GM23338 (cell line): ENCODE results near the gene SAT1. TPM values are rescaled to one million over a fixed set of nuclear protein-coding genes. Genes with fewer than 3 reads are reported as not detected.

Source experiments
- ATAC-seq: fragments of 200-7000 bp; cut with Tn5 transposase; 3 replicates; pipeline ENCODE4 v1.9.1; 2020
- DNase-seq: peaks from one replicate; pipeline ENCODE4 v3.0.0-alpha.2; 2015; ENCODE audit warnings: low spot score
- H2AFZ ChIP-seq: fragments of 200-600 bp; sonication (generic); 2 replicates; pipeline ENCODE4 v1.8.0; 2016; ENCODE audit warnings: antibody characterized with exemption, mild to moderate bottlenecking, moderate library complexity
- H3F3A ChIP-seq: fragments of 200-600 bp; sonication (generic); replicated peaks from 2 replicates; pipeline ENCODE4 v1.8.0; 2017; ENCODE audit warnings: antibody characterized with exemption, mixed run types, low read depth
- H3K27ac ChIP-seq: fragments of 200-600 bp; sonication (generic); 2 replicates; pipeline ENCODE4 v1.6.1; 2016; ENCODE audit warnings: low read depth
- H3K27me3 ChIP-seq: fragments of 200-600 bp; sonication (generic); 2 replicates; pipeline ENCODE4 v1.8.0; 2016; ENCODE audit warnings: mild to moderate bottlenecking, mixed run types, moderate library complexity; ENCODE audit not compliant: insufficient read depth
- H3K36me3 ChIP-seq: fragments of 200-600 bp; sonication (generic); 2 replicates; pipeline ENCODE4 v1.8.0; 2016; ENCODE audit warnings: mild to moderate bottlenecking; ENCODE audit not compliant: insufficient read depth
- H3K4me1 ChIP-seq: fragments of 200-600 bp; sonication (generic); 2 replicates; pipeline ENCODE4 v1.8.0; 2016; ENCODE audit warnings: mild to moderate bottlenecking, moderate library complexity; ENCODE audit not compliant: insufficient read depth
- H3K4me2 ChIP-seq: fragments of 200-600 bp; sonication (generic); 2 replicates; pipeline ENCODE4 v1.7.1; 2017; ENCODE audit warnings: mixed run types
- H3K4me3 ChIP-seq: fragments of 200-600 bp; sonication (generic); 2 replicates; pipeline ENCODE4 v1.6.1; 2016; ENCODE audit warnings: mixed run types
- H3K79me2 ChIP-seq: fragments of 200-600 bp; sonication (generic); replicated peaks from 2 replicates; pipeline ENCODE4 v1.8.0; 2017; ENCODE audit warnings: mild to moderate bottlenecking; ENCODE audit not compliant: insufficient read depth
- H3K9me2 ChIP-seq: fragments of 200-600 bp; sonication (generic); 2 replicates; pipeline ENCODE4 v1.8.0; 2017; ENCODE audit not compliant: insufficient read depth
- H4K20me1 ChIP-seq: fragments of 200-600 bp; sonication (generic); replicated peaks from 2 replicates; pipeline ENCODE4 v1.8.0; 2017; ENCODE audit warnings: mild to moderate bottlenecking; ENCODE audit not compliant: insufficient read depth
- H3K27ac Mint-ChIP-seq: 2 replicates; pipeline ENCODE4 v1.8.0; 2020; ENCODE audit warnings: inconsistent platforms, mild to moderate bottlenecking, moderate library complexity, mixed read lengths
- H3K27me3 Mint-ChIP-seq: 3 replicates; pipeline ENCODE4 v1.8.0; 2022; ENCODE audit warnings: low read depth, mild to moderate bottlenecking, moderate library complexity, mixed read lengths, inconsistent platforms; ENCODE audit not compliant: insufficient read depth, poor library complexity
- H3K36me3 Mint-ChIP-seq: 3 replicates; pipeline ENCODE4 v1.8.0; 2021; ENCODE audit warnings: low read depth, mild to moderate bottlenecking, inconsistent platforms, moderate library complexity, mixed read lengths
- H3K4me1 Mint-ChIP-seq: 3 replicates; pipeline ENCODE4 v1.8.0; 2020; ENCODE audit warnings: mild to moderate bottlenecking, inconsistent platforms, mixed read lengths
- H3K4me3 Mint-ChIP-seq: 3 replicates; pipeline ENCODE4 v1.8.0; 2021; ENCODE audit warnings: moderate library complexity, mild to moderate bottlenecking, inconsistent platforms, mixed read lengths
- H3K9me3 Mint-ChIP-seq: 3 replicates; pipeline ENCODE4 v1.8.0; 2020; ENCODE audit warnings: moderate library complexity, mild to moderate bottlenecking, inconsistent platforms, mixed read lengths
- CREB1 ChIP-seq: fragments of 250-450 bp; sonication (Bioruptor Pico); IDR thresholded peaks from 2 replicates; pipeline ENCODE4 v1.5.0; 2020; ENCODE audit warnings: low read depth, mild to moderate bottlenecking, moderate library complexity
- EZH2phosphoT487 ChIP-seq: fragments of 200-600 bp; sonication (generic); IDR thresholded peaks from one replicate; pipeline ENCODE4 v1.8.1; 2018; ENCODE audit warnings: antibody characterized with exemption; ENCODE audit not compliant: unreplicated experiment
- NANOG ChIP-seq: IDR thresholded peaks from 2 replicates; pipeline ENCODE4 v1.6.1; 2016; ENCODE audit warnings: antibody characterized with exemption, borderline replicate concordance
- POLR2AphosphoS5 ChIP-seq: IDR thresholded peaks from 2 replicates; pipeline ENCODE4 v1.6.1; 2016; ENCODE audit warnings: antibody characterized with exemption, low read depth
- STAT1 ChIP-seq: IDR thresholded peaks from one replicate; pipeline ENCODE4 v1.6.1; 2016; ENCODE audit warnings: antibody characterized with exemption; ENCODE audit not compliant: unreplicated experiment
- ZNF114 ChIP-seq: fragments of 250-450 bp; sonication (Bioruptor Pico); IDR thresholded peaks from 2 replicates; pipeline ENCODE4 v1.5.0; 2020; ENCODE audit warnings: mild to moderate bottlenecking, moderate library complexity
- ZNF331 ChIP-seq: fragments of 250-450 bp; sonication (Bioruptor Pico); IDR thresholded peaks from 2 replicates; pipeline ENCODE4 v1.5.0; 2020; ENCODE audit warnings: low read depth, mild to moderate bottlenecking, moderate library complexity
- polyA plus RNA-seq: library from polyadenylated mRNA; unstranded; fragments of >200 nt; fragmentation: Nextera tagmentation; extraction: Ambion mirVana; gene quantifications from 2 replicates; pipeline ENCODE4 v1.2.1, GENCODE V29; 2016
- total RNA-seq: library from RNA; depleted of rRNA; stranded (reverse); fragments of >200 nt; shearing (Covaris generic); gene quantifications from 2 replicates; pipeline ENCODE4 v1.2.3, GENCODE V29; 2014
- TF ChIP-seq, protein P1 (sequence below): IDR thresholded peaks from one replicate; pipeline ENCODE4 v1.6.1; 2018; ENCODE audit warnings: antibody characterized with exemption; ENCODE audit not compliant: unreplicated experiment
- TF ChIP-seq, protein P2 (sequence below), 2 experiments: fragments of 200-600 bp in 1 of 2; sonication (generic) in 1 of 2; conservative IDR thresholded peaks; 2 replicates each; pipeline versions ENCODE4 v1.5.1 to v1.6.1; 2016 to 2017; ENCODE audit warnings: antibody characterized with exemption in 2 of 2, low read depth in 2 of 2, mild to moderate bottlenecking in 2 of 2, moderate library complexity in 1 of 2
- TF ChIP-seq, protein P3 (sequence below): IDR thresholded peaks from 2 replicates; pipeline ENCODE4 v1.6.1; 2016; ENCODE audit warnings: antibody characterized with exemption

Gene SAT1
- total and polyA plus RNA-seq, 2 experiments from 2014 or later, result 44.1 to 101 TPM

DNA sequence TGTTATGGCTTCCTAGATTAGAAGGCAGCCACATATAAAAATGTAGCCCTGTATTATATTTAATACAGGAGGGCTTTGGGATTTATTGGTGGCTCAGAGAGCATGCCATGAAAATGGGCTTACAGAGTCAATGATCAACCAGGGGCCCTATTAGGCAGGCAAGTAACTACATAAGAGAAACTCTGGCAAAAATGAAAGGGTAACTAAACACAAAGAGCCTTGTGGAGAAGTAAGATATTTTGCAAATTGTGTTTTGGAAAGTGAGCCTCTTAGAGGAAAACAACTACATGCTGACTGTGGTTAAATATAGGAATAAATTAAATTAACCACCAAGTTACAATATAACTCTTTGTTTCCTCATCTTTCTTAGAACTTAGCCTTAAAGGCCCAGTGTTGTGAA lies 5.5 kb downstream of the SAT1 start (continued):
- TF ChIP-seq, protein P1, sequence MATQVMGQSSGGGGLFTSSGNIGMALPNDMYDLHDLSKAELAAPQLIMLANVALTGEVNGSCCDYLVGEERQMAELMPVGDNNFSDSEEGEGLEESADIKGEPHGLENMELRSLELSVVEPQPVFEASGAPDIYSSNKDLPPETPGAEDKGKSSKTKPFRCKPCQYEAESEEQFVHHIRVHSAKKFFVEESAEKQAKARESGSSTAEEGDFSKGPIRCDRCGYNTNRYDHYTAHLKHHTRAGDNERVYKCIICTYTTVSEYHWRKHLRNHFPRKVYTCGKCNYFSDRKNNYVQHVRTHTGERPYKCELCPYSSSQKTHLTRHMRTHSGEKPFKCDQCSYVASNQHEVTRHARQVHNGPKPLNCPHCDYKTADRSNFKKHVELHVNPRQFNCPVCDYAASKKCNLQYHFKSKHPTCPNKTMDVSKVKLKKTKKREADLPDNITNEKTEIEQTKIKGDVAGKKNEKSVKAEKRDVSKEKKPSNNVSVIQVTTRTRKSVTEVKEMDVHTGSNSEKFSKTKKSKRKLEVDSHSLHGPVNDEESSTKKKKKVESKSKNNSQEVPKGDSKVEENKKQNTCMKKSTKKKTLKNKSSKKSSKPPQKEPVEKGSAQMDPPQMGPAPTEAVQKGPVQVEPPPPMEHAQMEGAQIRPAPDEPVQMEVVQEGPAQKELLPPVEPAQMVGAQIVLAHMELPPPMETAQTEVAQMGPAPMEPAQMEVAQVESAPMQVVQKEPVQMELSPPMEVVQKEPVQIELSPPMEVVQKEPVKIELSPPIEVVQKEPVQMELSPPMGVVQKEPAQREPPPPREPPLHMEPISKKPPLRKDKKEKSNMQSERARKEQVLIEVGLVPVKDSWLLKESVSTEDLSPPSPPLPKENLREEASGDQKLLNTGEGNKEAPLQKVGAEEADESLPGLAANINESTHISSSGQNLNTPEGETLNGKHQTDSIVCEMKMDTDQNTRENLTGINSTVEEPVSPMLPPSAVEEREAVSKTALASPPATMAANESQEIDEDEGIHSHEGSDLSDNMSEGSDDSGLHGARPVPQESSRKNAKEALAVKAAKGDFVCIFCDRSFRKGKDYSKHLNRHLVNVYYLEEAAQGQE, result no peak
- TF ChIP-seq NANOG (no peak), POLR2AphosphoS5 (no peak), STAT1 (no peak), ZNF114 (CRISPR knock-in tag) (no peak)
- TF ChIP-seq, protein P2, sequence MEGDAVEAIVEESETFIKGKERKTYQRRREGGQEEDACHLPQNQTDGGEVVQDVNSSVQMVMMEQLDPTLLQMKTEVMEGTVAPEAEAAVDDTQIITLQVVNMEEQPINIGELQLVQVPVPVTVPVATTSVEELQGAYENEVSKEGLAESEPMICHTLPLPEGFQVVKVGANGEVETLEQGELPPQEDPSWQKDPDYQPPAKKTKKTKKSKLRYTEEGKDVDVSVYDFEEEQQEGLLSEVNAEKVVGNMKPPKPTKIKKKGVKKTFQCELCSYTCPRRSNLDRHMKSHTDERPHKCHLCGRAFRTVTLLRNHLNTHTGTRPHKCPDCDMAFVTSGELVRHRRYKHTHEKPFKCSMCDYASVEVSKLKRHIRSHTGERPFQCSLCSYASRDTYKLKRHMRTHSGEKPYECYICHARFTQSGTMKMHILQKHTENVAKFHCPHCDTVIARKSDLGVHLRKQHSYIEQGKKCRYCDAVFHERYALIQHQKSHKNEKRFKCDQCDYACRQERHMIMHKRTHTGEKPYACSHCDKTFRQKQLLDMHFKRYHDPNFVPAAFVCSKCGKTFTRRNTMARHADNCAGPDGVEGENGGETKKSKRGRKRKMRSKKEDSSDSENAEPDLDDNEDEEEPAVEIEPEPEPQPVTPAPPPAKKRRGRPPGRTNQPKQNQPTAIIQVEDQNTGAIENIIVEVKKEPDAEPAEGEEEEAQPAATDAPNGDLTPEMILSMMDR (conservative IDR thresholded peaks at IDR 0.05; ENCODE audit: low read depth in 2 of 2), result no peak

DNA sequence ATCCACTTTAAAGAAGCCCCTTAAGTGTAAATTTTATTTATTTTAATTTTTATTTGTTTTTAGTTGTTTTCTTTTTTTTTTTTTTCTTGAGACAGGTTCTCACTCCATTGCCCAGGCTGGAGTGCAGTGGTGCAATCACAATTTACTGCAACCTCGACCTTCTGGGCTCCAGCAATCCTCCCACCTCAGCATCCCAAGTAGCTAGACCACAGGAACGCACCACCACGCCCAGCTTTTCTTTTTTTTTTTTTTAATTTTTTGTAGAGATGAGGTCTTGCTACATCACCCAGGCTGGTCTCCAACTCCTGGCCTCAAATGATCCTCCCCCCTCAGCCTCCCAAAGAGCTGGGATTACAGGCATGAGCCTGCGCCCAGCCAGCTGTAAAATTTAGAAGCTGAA lies 6.0 kb downstream of the SAT1 start:
- Histone ChIP-seq H3K9me2 (no peaks in the 10 kb centered on the region), H4K20me1 (no peaks in the 10 kb centered on the region), H3K36me3 (no peaks in the 10 kb centered on the region), H3K4me1 (no peaks in the 10 kb centered on the region), H3K27me3 (no peaks in the 10 kb centered on the region), H3F3A (no peaks in the 10 kb centered on the region), H3K4me2 (no peak overlapping the region), H2AFZ (no peak overlapping the region), H3K27ac (no peak overlapping the region), H3K4me3 (no peak overlapping the region), H3K79me2 (peaks cover under 1% of the 10 kb centered on the region; the same call in 1 of the 2 replicates)
- no peak for ATAC-seq
- no peak for DNase-seq
- H3K27me3 Mint-ChIP-seq, result no peaks in the 10 kb centered on the region
- H3K27ac Mint-ChIP-seq, result no peak overlapping the region
- H3K4me3 Mint-ChIP-seq, result no peak overlapping the region
- peaks cover 8% of the 10 kb centered on the region for H3K4me1 Mint-ChIP-seq
- TF ChIP-seq ZNF114 (CRISPR knock-in tag) (no peak), NANOG (no peak), STAT1 (no peak), EZH2phosphoT487 (no peak), ZNF331 (CRISPR knock-in tag) (no peak), CREB1 (CRISPR knock-in tag) (no peak)
- TF ChIP-seq, protein P1, result no peak
- TF ChIP-seq, protein P3, sequence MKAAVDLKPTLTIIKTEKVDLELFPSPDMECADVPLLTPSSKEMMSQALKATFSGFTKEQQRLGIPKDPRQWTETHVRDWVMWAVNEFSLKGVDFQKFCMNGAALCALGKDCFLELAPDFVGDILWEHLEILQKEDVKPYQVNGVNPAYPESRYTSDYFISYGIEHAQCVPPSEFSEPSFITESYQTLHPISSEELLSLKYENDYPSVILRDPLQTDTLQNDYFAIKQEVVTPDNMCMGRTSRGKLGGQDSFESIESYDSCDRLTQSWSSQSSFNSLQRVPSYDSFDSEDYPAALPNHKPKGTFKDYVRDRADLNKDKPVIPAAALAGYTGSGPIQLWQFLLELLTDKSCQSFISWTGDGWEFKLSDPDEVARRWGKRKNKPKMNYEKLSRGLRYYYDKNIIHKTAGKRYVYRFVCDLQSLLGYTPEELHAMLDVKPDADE, result no peak
- TF ChIP-seq, protein P2 (conservative IDR thresholded peaks at IDR 0.05; ENCODE audit: low read depth in 2 of 2), result no peak
- H3K36me3 Mint-ChIP-seq, result peaks cover 8% of the 10 kb centered on the region; the same call in 2 of the 3 replicates
- no peaks in the 10 kb centered on the region for H3K9me3 Mint-ChIP-seq
